MG63 (cell line): Measurements from ENCODE around the gene GATAD2A. TPM values are rescaled to one million over a fixed set of nuclear protein-coding genes. Genes with fewer than 3 reads are reported as not detected.

Source experiments
- DNase-seq: peaks from one replicate; pipeline ENCODE4 v3.0.0-alpha.2; 2020
- H3K27me3 ChIP-seq: fragments of 250-450 bp; sonication (Bioruptor Pico); 2 replicates; pipeline ENCODE4 v1.5.1; 2020; ENCODE audit warnings: mild to moderate bottlenecking, moderate library complexity
- H3K36me3 ChIP-seq: fragments of 250-450 bp; sonication (Bioruptor Pico); 2 replicates; pipeline ENCODE4 v1.5.1; 2020; ENCODE audit warnings: mild to moderate bottlenecking, moderate library complexity
- H3K4me3 ChIP-seq: fragments of 250-450 bp; sonication (Bioruptor Pico); 2 replicates; pipeline ENCODE4 v1.5.1; 2020; ENCODE audit warnings: mild to moderate bottlenecking, moderate library complexity
- H3K9me3 ChIP-seq: fragments of 250-450 bp; sonication (Bioruptor Pico); 2 replicates; pipeline ENCODE4 v1.5.1; 2020; ENCODE audit warnings: mild to moderate bottlenecking, moderate library complexity
- total RNA-seq: library from RNA; depleted of rRNA; stranded (reverse); fragments of >200 nt; shearing (Covaris generic); gene quantifications from 2 replicates; pipeline ENCODE4 v1.2.3, GENCODE V29; 2014; ENCODE audit warnings: low replicate concordance

GATAD2A gene
- total RNA-seq, 1 experiment from 2014 or later, result 69.1 TPM

- H3K4me3 ChIP-seq, result no peak overlapping the region
- H3K36me3 ChIP-seq, result peaks cover 44% of the 10 kb centered on the region
- DNase-seq, result no peak
- H3K9me3 ChIP-seq, result no peaks in the 10 kb centered on the region
- no peaks in the 10 kb centered on the region for H3K27me3 ChIP-seq
Measured at GRCh38 chr19:19487077-19487949, 81.8 kb downstream of the GATAD2A start.

GRCh38 chr19:19487950-19488874, 82.7 kb downstream of the GATAD2A start:
- Histone ChIP-seq H3K9me3 (no peaks in the 10 kb centered on the region), H3K36me3 (peaks cover 42% of the 10 kb centered on the region), H3K27me3 (no peaks in the 10 kb centered on the region), H3K4me3 (no peak overlapping the region)
- no peak for DNase-seq

GRCh38 chr19:19488875-19489690, 83.6 kb downstream of the GATAD2A start:
- H3K9me3 ChIP-seq, result no peaks in the 10 kb centered on the region
- H3K27me3 ChIP-seq, result no peaks in the 10 kb centered on the region
- DNase-seq, result peak; percentile 76
- H3K4me3 ChIP-seq, result no peak overlapping the region
- peaks cover 47% of the 10 kb centered on the region for H3K36me3 ChIP-seq

GRCh38 chr19:19489804-19490204, 84.3 kb downstream of the GATAD2A start:
- H3K4me3 ChIP-seq, result no peak overlapping the region
- no peaks in the 10 kb centered on the region for H3K27me3 ChIP-seq
- H3K36me3 ChIP-seq, result peaks cover 51% of the 10 kb centered on the region
- DNase-seq, result no peak
- no peaks in the 10 kb centered on the region for H3K9me3 ChIP-seq

GRCh38 chr19:19490214-19490968, 84.9 kb downstream of the GATAD2A start:
- peaks cover 51% of the 10 kb centered on the region for H3K36me3 ChIP-seq
- no peak overlapping the region for H3K4me3 ChIP-seq
- DNase-seq, result peak; percentile 73

GRCh38 chr19:19491321-19492025, 86.0 kb downstream of the GATAD2A start:
- H3K9me3 ChIP-seq, result no peaks in the 10 kb centered on the region
- H3K36me3 ChIP-seq, result peaks cover 58% of the 10 kb centered on the region
- H3K4me3 ChIP-seq, result no peak overlapping the region
- DNase-seq, result no peak
- peaks cover 2% of the 10 kb centered on the region; the same call in 1 of the 2 replicates for H3K27me3 ChIP-seq

More at GRCh38 chr19:19490214-19490968, 84.9 kb downstream of the GATAD2A start:
- Histone ChIP-seq H3K27me3 (no peaks in the 10 kb centered on the region), H3K9me3 (no peaks in the 10 kb centered on the region)

GRCh38 chr19:19492026-19492610, 86.6 kb downstream of the GATAD2A start:
- no peak for DNase-seq
- H3K36me3 ChIP-seq, result peaks cover 62% of the 10 kb centered on the region
- no peaks in the 10 kb centered on the region for H3K9me3 ChIP-seq
- no peak overlapping the region for H3K4me3 ChIP-seq
- H3K27me3 ChIP-seq, result peaks cover 2% of the 10 kb centered on the region; the same call in 1 of the 2 replicates

- H3K36me3 ChIP-seq, result peaks cover 77% of the 10 kb centered on the region
- peaks cover 2% of the 10 kb centered on the region; the same call in 1 of the 2 replicates for H3K27me3 ChIP-seq
- no peak for DNase-seq
Measured at GRCh38 chr19:19493841-19494546, 88.5 kb downstream of the GATAD2A start.

GRCh38 chr19:19495614-19496603, 90.4 kb downstream of the GATAD2A start:
- Histone ChIP-seq H3K36me3 (peaks cover 88% of the 10 kb centered on the region), H3K27me3 (peaks cover 2% of the 10 kb centered on the region; the same call in 1 of the 2 replicates), H3K9me3 (no peaks in the 10 kb centered on the region), H3K4me3 (no peak overlapping the region)
- no peak for DNase-seq

More at GRCh38 chr19:19493841-19494546, 88.5 kb downstream of the GATAD2A start:
- Histone ChIP-seq H3K9me3 (no peaks in the 10 kb centered on the region), H3K4me3 (no peak overlapping the region)

GRCh38 chr19:19498255-19498991, 92.9 kb downstream of the GATAD2A start:
- Histone ChIP-seq H3K36me3 (peaks cover 97% of the 10 kb centered on the region), H3K4me3 (no peak overlapping the region), H3K9me3 (no peaks in the 10 kb centered on the region), H3K27me3 (peaks cover 2% of the 10 kb centered on the region; the same call in 1 of the 2 replicates)
- DNase-seq, result no peak

- peaks cover 98% of the 10 kb centered on the region for H3K36me3 ChIP-seq
- H3K9me3 ChIP-seq, result no peaks in the 10 kb centered on the region
- peaks cover 2% of the 10 kb centered on the region; the same call in 1 of the 2 replicates for H3K27me3 ChIP-seq
- H3K4me3 ChIP-seq, result no peak overlapping the region
- DNase-seq, result no peak
Measured at GRCh38 chr19:19499272-19499995, 94.0 kb downstream of the GATAD2A start.
